Putamen (tissue), 1 donor: ENCODE measurements around the gene ELOVL7.
"Not testable (repeated sequence)": the region's sequence is repeated elsewhere in the genome, so short reads cannot be mapped to it uniquely, and the experiment has no call there.

Experiments used
- DNase-seq: peaks from one replicate; pipeline ENCODE4 v3.0.0-alpha.2; 2016; ENCODE audit warnings: low spot score

Gene ELOVL7

GRCh38 chr5:60711892-60712291 lies 132.2 kb downstream of the ELOVL7 start:
- DNase-seq: not testable (repeated sequence)

- DNase-seq: no peak
Measured at GRCh38 chr5:60710362-60710761, 133.7 kb downstream of the ELOVL7 start.

GRCh38 chr5:60705144-60705543 lies 138.9 kb downstream of the ELOVL7 start:
- DNase-seq: no peak

GRCh38 chr5:60703944-60704343 lies 140.1 kb downstream of the ELOVL7 start:
- DNase-seq: no peak
